ENCODE measurements around the gene OMG.

Gene OMG

DNA sequence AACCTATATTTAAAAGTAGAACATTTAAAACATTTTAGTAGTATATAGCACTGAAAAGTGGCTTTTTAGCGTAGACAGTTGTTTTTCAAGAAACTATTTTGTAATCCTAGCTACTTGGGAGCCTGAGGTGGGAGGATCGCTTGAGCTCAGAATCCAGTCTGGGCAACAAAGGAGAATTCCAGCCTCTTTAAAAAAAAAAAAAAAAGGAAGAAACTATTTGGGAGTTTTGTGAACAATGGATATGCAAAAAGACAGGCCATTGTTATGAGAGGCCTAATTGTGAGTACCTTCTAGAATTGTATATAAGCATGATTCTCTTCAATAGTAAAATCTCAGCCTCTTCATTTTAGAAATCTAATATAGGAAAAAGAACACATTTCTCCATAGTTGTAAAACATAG lies 17.6 kb downstream of the OMG start:
- TF ChIP-seq EGR1 (IDR thresholded peaks at IDR 0.05) (no peak), TAF1 (IDR thresholded peaks at IDR 0.05; ENCODE audit: low read depth) (no peak), TEAD4 (IDR thresholded peaks at IDR 0.05) (no peak), TCF12 (IDR thresholded peaks at IDR 0.05; ENCODE audit: low read depth) (no peak), ZBTB7A (IDR thresholded peaks at IDR 0.05; ENCODE audit: low read depth) (no peak), RAD21 (IDR thresholded peaks at IDR 0.05; ENCODE audit: low read depth) (no peak)
- TF ChIP-seq, protein P1, sequence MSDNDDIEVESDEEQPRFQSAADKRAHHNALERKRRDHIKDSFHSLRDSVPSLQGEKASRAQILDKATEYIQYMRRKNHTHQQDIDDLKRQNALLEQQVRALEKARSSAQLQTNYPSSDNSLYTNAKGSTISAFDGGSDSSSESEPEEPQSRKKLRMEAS (IDR thresholded peaks at IDR 0.05): no peak
- TF ChIP-seq, protein P2, sequence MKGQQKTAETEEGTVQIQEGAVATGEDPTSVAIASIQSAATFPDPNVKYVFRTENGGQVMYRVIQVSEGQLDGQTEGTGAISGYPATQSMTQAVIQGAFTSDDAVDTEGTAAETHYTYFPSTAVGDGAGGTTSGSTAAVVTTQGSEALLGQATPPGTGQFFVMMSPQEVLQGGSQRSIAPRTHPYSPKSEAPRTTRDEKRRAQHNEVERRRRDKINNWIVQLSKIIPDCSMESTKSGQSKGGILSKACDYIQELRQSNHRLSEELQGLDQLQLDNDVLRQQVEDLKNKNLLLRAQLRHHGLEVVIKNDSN (IDR thresholded peaks at IDR 0.05): no peak
- TF ChIP-seq, protein P3, sequence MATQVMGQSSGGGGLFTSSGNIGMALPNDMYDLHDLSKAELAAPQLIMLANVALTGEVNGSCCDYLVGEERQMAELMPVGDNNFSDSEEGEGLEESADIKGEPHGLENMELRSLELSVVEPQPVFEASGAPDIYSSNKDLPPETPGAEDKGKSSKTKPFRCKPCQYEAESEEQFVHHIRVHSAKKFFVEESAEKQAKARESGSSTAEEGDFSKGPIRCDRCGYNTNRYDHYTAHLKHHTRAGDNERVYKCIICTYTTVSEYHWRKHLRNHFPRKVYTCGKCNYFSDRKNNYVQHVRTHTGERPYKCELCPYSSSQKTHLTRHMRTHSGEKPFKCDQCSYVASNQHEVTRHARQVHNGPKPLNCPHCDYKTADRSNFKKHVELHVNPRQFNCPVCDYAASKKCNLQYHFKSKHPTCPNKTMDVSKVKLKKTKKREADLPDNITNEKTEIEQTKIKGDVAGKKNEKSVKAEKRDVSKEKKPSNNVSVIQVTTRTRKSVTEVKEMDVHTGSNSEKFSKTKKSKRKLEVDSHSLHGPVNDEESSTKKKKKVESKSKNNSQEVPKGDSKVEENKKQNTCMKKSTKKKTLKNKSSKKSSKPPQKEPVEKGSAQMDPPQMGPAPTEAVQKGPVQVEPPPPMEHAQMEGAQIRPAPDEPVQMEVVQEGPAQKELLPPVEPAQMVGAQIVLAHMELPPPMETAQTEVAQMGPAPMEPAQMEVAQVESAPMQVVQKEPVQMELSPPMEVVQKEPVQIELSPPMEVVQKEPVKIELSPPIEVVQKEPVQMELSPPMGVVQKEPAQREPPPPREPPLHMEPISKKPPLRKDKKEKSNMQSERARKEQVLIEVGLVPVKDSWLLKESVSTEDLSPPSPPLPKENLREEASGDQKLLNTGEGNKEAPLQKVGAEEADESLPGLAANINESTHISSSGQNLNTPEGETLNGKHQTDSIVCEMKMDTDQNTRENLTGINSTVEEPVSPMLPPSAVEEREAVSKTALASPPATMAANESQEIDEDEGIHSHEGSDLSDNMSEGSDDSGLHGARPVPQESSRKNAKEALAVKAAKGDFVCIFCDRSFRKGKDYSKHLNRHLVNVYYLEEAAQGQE (IDR thresholded peaks at IDR 0.05; ENCODE audit: low read depth): no peak

DNA sequence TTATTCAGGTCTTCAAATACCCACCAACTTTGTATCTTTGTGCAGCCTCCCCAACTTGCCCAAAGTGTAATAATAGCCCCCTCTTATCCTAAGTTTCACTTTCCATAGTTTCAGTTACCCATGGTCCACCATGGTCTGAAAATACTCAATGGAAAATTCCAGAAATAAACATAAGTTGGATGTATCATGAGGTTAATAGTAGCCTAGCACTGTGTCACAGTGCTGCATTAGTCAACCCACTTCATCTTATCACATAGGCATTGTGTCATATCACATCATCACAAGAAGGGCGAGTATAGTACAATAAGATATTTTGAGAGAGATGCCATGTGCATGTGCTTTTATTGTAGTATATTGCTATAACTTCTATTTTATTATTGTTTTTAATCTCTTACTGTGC lies 21.9 kb downstream of the OMG start:
- TF ChIP-seq CEBPB (IDR thresholded peaks at IDR 0.05) (no peak), NFIC (IDR thresholded peaks at IDR 0.05) (no peak), FOXM1 (IDR thresholded peaks at IDR 0.05; ENCODE audit: borderline replicate concordance, low read depth) (no peak), TAF1 (IDR thresholded peaks at IDR 0.05; ENCODE audit: low read depth) (no peak), CREB1 (IDR thresholded peaks at IDR 0.05; ENCODE audit: low read depth) (no peak), TEAD4 (IDR thresholded peaks at IDR 0.05) (no peak)

DNA sequence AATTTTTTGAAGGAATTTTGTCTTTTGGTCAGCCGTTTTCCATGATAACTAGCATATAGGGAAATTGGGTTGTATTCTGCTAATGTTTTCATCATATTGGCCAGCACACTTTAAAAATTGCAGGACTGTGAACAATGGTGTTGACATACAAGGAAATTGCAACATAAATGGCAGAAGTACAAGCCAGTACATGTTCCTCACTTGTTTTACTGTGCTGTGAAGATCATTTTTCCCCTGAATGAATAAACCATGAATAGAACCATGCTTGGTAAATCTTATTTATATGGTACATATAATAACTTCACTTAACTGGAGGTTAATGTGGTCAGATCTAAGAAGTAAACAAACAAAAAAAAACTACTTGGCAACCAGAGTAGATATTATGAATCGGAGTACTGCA lies 22.8 kb downstream of the OMG start:
- TF ChIP-seq CEBPB (IDR thresholded peaks at IDR 0.05): no peak
- no peak for TF ChIP-seq EGR1 (IDR thresholded peaks at IDR 0.05)
- no peak for TF ChIP-seq TAF1 (IDR thresholded peaks at IDR 0.05; ENCODE audit: low read depth)
- TF ChIP-seq YY1 (IDR thresholded peaks at IDR 0.05; ENCODE audit: low read depth): no peak
- no peak for TF ChIP-seq EP300 (IDR thresholded peaks at IDR 0.05; ENCODE audit: borderline replicate concordance)
- TF ChIP-seq FOXM1 (IDR thresholded peaks at IDR 0.05; ENCODE audit: borderline replicate concordance, low read depth): no peak
- TF ChIP-seq RAD21 (IDR thresholded peaks at IDR 0.05; ENCODE audit: low read depth): no peak
- no peak for TF ChIP-seq TCF12 (IDR thresholded peaks at IDR 0.05; ENCODE audit: low read depth)
- TF ChIP-seq ZBTB7A (IDR thresholded peaks at IDR 0.05; ENCODE audit: low read depth): no peak

DNA sequence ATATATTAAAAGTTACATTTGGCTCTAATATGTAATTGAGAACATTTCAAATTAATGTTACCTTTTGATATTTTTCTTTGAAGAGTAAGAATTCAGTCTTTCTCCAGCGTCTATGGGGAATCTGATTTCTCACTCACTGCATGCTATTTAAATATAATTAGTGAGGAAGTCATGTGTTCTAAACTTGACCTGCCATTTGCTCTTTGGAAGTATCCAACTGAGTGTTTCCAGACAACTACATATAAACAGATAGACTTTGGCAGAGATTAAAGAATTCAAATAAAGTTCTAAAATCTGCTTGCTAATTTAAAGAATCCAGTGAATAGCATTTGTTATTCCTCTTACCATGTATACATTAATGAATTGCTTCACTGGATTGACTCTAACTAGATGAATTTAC lies 23.5 kb downstream of the OMG start:
- TF ChIP-seq TCF12 (IDR thresholded peaks at IDR 0.05; ENCODE audit: low read depth) (no peak), CREB1 (IDR thresholded peaks at IDR 0.05; ENCODE audit: low read depth) (no peak), EP300 (IDR thresholded peaks at IDR 0.05; ENCODE audit: borderline replicate concordance) (no peak), YY1 (IDR thresholded peaks at IDR 0.05; ENCODE audit: low read depth) (no peak), CEBPB (IDR thresholded peaks at IDR 0.05) (no peak), NFIC (IDR thresholded peaks at IDR 0.05) (no peak), TAF1 (IDR thresholded peaks at IDR 0.05; ENCODE audit: low read depth) (no peak), EGR1 (IDR thresholded peaks at IDR 0.05) (no peak), RAD21 (IDR thresholded peaks at IDR 0.05; ENCODE audit: low read depth) (no peak), FOXM1 (IDR thresholded peaks at IDR 0.05; ENCODE audit: borderline replicate concordance, low read depth) (no peak), TEAD4 (IDR thresholded peaks at IDR 0.05) (no peak), ZBTB7A (IDR thresholded peaks at IDR 0.05; ENCODE audit: low read depth) (no peak)
- TF ChIP-seq, protein P3 (IDR thresholded peaks at IDR 0.05; ENCODE audit: low read depth): no peak
- TF ChIP-seq, protein P2 (IDR thresholded peaks at IDR 0.05): no peak
- TF ChIP-seq, protein P1 (IDR thresholded peaks at IDR 0.05): no peak

DNA sequence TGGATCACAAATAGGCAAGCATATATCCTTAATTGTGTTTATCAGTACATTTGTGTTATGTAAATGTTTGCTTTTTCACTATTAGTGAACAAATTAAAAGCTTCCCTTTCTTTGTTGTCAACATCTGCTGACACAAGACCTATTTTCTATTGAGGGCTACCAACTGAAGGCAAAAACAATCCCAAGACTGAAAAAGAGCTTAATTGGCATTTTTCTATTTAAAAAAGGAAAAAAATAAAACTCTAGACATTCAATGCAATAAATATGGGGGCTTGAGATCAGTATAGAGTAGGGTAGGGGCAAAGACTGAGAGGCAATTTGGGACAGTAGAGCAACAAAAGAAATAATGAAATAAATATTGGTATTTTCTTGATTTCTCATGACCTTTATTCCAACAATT lies 24.2 kb downstream of the OMG start:
- no peak for TF ChIP-seq FOXM1 (IDR thresholded peaks at IDR 0.05; ENCODE audit: borderline replicate concordance, low read depth)
- TF ChIP-seq, protein P2 (IDR thresholded peaks at IDR 0.05): no peak
- no peak for TF ChIP-seq YY1 (IDR thresholded peaks at IDR 0.05; ENCODE audit: low read depth)
- TF ChIP-seq CEBPB (IDR thresholded peaks at IDR 0.05): no peak
- TF ChIP-seq, protein P3 (IDR thresholded peaks at IDR 0.05; ENCODE audit: low read depth): no peak
- no peak for TF ChIP-seq RAD21 (IDR thresholded peaks at IDR 0.05; ENCODE audit: low read depth)
- no peak for TF ChIP-seq TEAD4 (IDR thresholded peaks at IDR 0.05)
- no peak for TF ChIP-seq CREB1 (IDR thresholded peaks at IDR 0.05; ENCODE audit: low read depth)
- TF ChIP-seq TAF1 (IDR thresholded peaks at IDR 0.05; ENCODE audit: low read depth): no peak
- no peak for TF ChIP-seq NFIC (IDR thresholded peaks at IDR 0.05)
- TF ChIP-seq TCF12 (IDR thresholded peaks at IDR 0.05; ENCODE audit: low read depth): no peak
